ENCODE results near the gene CCT3.
"Not testable (repeated sequence)": the region's sequence is repeated elsewhere in the genome, so short reads cannot be mapped to it uniquely, and the experiment has no call there.

Gene CCT3

DNA sequence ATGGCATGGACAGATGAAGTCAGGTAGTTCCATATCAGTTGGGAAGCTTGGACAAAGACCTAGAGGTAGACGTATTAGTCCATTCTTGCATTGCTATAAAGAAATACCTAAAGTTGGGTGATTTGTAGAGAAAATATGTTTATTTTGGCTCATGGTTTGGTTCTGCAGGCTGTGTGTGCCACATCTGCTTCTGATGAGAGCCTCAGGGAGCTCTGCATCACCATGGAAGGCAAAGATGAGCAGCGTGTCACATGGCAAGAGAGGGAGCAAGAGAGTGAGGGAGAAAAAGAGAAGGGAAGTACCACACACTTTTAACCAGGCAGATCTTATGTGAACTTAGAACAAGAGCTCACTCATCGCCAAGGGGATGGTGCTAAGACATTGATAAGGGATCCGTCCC, 9.2 kb upstream of the CCT3 start:
- no peak overlapping the region for H3K4me3 ChIP-seq (ENCODE audit: low read depth in 1 of 2, low read length in 2 of 2)
- no peaks in the 10 kb centered on the region for H4K20me1 ChIP-seq (ENCODE audit: insufficient read depth, low read length)
- no peak for TF ChIP-seq EZH2 (IDR thresholded peaks at IDR 0.05; ENCODE audit: borderline replicate concordance, low read depth, low read length, severe bottlenecking)
- TF ChIP-seq, protein P1, sequence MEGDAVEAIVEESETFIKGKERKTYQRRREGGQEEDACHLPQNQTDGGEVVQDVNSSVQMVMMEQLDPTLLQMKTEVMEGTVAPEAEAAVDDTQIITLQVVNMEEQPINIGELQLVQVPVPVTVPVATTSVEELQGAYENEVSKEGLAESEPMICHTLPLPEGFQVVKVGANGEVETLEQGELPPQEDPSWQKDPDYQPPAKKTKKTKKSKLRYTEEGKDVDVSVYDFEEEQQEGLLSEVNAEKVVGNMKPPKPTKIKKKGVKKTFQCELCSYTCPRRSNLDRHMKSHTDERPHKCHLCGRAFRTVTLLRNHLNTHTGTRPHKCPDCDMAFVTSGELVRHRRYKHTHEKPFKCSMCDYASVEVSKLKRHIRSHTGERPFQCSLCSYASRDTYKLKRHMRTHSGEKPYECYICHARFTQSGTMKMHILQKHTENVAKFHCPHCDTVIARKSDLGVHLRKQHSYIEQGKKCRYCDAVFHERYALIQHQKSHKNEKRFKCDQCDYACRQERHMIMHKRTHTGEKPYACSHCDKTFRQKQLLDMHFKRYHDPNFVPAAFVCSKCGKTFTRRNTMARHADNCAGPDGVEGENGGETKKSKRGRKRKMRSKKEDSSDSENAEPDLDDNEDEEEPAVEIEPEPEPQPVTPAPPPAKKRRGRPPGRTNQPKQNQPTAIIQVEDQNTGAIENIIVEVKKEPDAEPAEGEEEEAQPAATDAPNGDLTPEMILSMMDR (IDR thresholded peaks at IDR 0.05; ENCODE audit: borderline replicate concordance, extremely low read depth, low read length, poor library complexity, severe bottlenecking): no peak
- H3K9me3 ChIP-seq (ENCODE audit: insufficient read depth, low read length, severe bottlenecking): no peaks in the 10 kb centered on the region
- H3K27ac ChIP-seq (ENCODE audit: low read length): no peak overlapping the region
- no peaks in the 10 kb centered on the region for H3K4me1 ChIP-seq (ENCODE audit: insufficient read depth, low read length)
- H3K79me2 ChIP-seq (ENCODE audit: insufficient read depth, low read length): no peaks in the 10 kb centered on the region
- no peak for DNase-seq
- no peak overlapping the region for H3K4me2 ChIP-seq (ENCODE audit: insufficient read depth, low read length)
- peaks cover 6% of the 10 kb centered on the region for H3K27me3 ChIP-seq (ENCODE audit: insufficient read depth, low read length, poor library complexity)
- no peak overlapping the region for H2AFZ ChIP-seq (ENCODE audit: low read depth, low read length)
- no peak overlapping the region for H3K9ac ChIP-seq (ENCODE audit: low read depth, low read length)
- ATAC-seq (ENCODE audit: insufficient read depth, low read depth): no peak
- H3K36me3 ChIP-seq (ENCODE audit: insufficient read depth, low read length): no peaks in the 10 kb centered on the region

DNA sequence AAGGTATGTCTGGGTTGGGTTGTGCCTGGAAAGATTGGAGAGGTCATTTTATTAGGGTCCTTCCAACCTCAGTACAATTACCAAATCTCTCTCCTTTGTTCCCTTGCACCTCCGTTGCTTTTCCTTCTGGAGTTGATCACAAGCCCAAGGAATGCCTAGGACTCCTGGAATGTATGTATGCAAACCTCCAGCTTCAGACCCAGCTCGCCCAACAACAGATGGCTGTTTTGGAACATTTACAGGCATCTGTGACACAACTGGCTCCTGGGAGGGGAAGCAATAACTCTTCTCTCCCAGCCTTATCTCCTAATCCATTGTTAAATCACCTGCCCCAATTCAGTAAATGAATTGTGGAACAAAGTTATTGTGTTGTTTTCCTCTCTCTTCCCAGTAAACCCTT, 8.5 kb upstream of the CCT3 start:
- DNase-seq (no peak), ATAC-seq (ENCODE audit: insufficient read depth, low read depth) (no peak)
- Histone ChIP-seq H4K20me1 (ENCODE audit: insufficient read depth, low read length) (no peaks in the 10 kb centered on the region), H3K36me3 (ENCODE audit: insufficient read depth, low read length) (no peaks in the 10 kb centered on the region), H3K9me3 (ENCODE audit: insufficient read depth, low read length, severe bottlenecking) (no peaks in the 10 kb centered on the region), H3K9ac (ENCODE audit: low read depth, low read length) (no peak overlapping the region), H3K27me3 (ENCODE audit: insufficient read depth, low read length, poor library complexity) (peaks cover 6% of the 10 kb centered on the region), H3K4me2 (ENCODE audit: insufficient read depth, low read length) (no peak overlapping the region), H2AFZ (ENCODE audit: low read depth, low read length) (no peak overlapping the region), H3K4me1 (ENCODE audit: insufficient read depth, low read length) (no peaks in the 10 kb centered on the region), H3K4me3 (ENCODE audit: low read depth in 1 of 2, low read length in 2 of 2) (no peak overlapping the region), H3K79me2 (ENCODE audit: insufficient read depth, low read length) (no peaks in the 10 kb centered on the region), H3K27ac (ENCODE audit: low read length) (no peak overlapping the region)
- TF ChIP-seq EZH2 (IDR thresholded peaks at IDR 0.05; ENCODE audit: borderline replicate concordance, low read depth, low read length, severe bottlenecking): no peak
- TF ChIP-seq, protein P1 (IDR thresholded peaks at IDR 0.05; ENCODE audit: borderline replicate concordance, extremely low read depth, low read length, poor library complexity, severe bottlenecking): no peak

DNA sequence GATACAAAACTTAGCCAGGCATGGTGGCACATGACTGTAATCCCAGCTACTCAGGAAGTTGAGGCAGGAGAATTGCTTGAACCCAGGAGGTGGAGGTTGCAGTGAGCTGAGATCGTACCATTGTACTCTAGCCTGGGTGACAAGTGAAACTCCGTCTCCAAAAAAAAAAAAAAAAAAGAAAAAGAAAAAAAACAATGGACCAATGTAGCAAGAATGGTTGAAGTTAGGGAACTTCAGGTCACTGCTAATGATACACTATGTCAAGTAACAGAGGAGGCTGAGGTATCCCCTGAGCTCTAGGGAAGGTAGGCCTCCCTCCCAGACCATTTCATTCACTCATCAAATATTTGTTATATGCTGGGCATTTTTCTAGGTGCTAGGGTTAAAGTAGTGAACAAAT, 7.9 kb upstream of the CCT3 start:
- not testable (repeated sequence) for DNase-seq; H3K27me3 ChIP-seq (ENCODE audit: insufficient read depth, low read length, poor library complexity); H3K4me2 ChIP-seq (ENCODE audit: insufficient read depth, low read length); H3K4me1 ChIP-seq (ENCODE audit: insufficient read depth, low read length); H4K20me1 ChIP-seq (ENCODE audit: insufficient read depth, low read length); H3K79me2 ChIP-seq (ENCODE audit: insufficient read depth, low read length); H2AFZ ChIP-seq (ENCODE audit: low read depth, low read length); H3K36me3 ChIP-seq (ENCODE audit: insufficient read depth, low read length); ATAC-seq (ENCODE audit: insufficient read depth, low read depth); H3K9ac ChIP-seq (ENCODE audit: low read depth, low read length); H3K4me3 ChIP-seq (ENCODE audit: low read depth in 1 of 2, low read length in 2 of 2); H3K27ac ChIP-seq (ENCODE audit: low read length); H3K9me3 ChIP-seq (ENCODE audit: insufficient read depth, low read length, severe bottlenecking)

DNA sequence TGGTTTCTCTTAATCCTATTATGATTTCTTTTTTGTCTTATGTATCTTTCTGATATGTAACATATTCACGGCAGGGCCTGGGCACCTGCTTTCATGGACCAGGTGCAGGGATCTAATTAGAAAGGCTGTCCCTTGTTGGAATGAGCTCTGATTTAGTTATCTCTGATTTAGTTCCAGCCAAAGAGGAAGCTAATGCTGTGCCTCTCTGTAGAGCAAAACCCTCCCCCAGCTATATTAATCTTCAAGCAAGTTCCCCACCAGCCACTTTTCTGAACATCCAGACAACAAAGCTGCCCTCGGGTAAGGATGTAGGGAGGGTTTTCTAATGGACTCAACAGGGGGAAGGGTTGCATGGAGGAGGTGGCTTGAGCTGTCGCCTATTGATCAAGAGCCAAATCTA, 6.3 kb upstream of the CCT3 start:
- no peaks in the 10 kb centered on the region for H4K20me1 ChIP-seq (ENCODE audit: insufficient read depth, low read length)
- no peak overlapping the region for H3K9ac ChIP-seq (ENCODE audit: low read depth, low read length)
- no peak overlapping the region for H3K4me2 ChIP-seq (ENCODE audit: insufficient read depth, low read length)
- H3K36me3 ChIP-seq (ENCODE audit: insufficient read depth, low read length): no peaks in the 10 kb centered on the region
- peaks cover 3% of the 10 kb centered on the region for H3K4me1 ChIP-seq (ENCODE audit: insufficient read depth, low read length)
- H3K27me3 ChIP-seq (ENCODE audit: insufficient read depth, low read length, poor library complexity): peaks cover 6% of the 10 kb centered on the region
- H2AFZ ChIP-seq (ENCODE audit: low read depth, low read length): no peak overlapping the region
- H3K9me3 ChIP-seq (ENCODE audit: insufficient read depth, low read length, severe bottlenecking): no peaks in the 10 kb centered on the region
- no peaks in the 10 kb centered on the region for H3K79me2 ChIP-seq (ENCODE audit: insufficient read depth, low read length)
- no peak overlapping the region for H3K4me3 ChIP-seq (ENCODE audit: low read depth in 1 of 2, low read length in 2 of 2)
- ATAC-seq (ENCODE audit: insufficient read depth, low read depth): no peak
- no peak for TF ChIP-seq EZH2 (IDR thresholded peaks at IDR 0.05; ENCODE audit: borderline replicate concordance, low read depth, low read length, severe bottlenecking)
- no peak overlapping the region for H3K27ac ChIP-seq (ENCODE audit: low read length)
- no peak for DNase-seq

Data from DND-41 (cell line).